ENCODE results near the gene RB1. TPM values are rescaled to one million over a fixed set of nuclear protein-coding genes. Genes with fewer than 3 reads are reported as not detected.

Gene RB1
- total and polyA plus RNA-seq, 2 donors from 2014 or later: 12.3 to 46.5 TPM

- intact Hi-C loops (cut with DNase I): no loop called here
Observed at GRCh38 chr13:48393030-48393697, 89.6 kb downstream of the RB1 start.

GRCh38 chr13:48393698-48394085 lies 90.1 kb downstream of the RB1 start:
- Histone ChIP-seq H3K4me1 (ENCODE audit: control insufficient read depth in 2 of 3, insufficient read depth in 2 of 3, low read depth in 1 of 3, low read length in 3 of 3) (peaks cover 0 to 8% (median 3%) of the 10 kb centered on the region in 3 donors), H3K4me3 (ENCODE audit: low read length in 3 of 3) (no peak overlapping the region), H3K36me3 (ENCODE audit: control insufficient read depth in 2 of 3, insufficient read depth in 3 of 3, low read length in 3 of 3) (no peaks in the 10 kb centered on the region), H3K9me3 (ENCODE audit: control insufficient read depth in 2 of 3, insufficient read depth in 1 of 3, low read length in 3 of 3) (no peaks in the 10 kb centered on the region), H3K27ac (ENCODE audit: low read depth in 2 of 2, low read length in 2 of 2) (no peak overlapping the region), H3K9ac (ENCODE audit: low read length in 3 of 3) (no peak overlapping the region), H3K27me3 (ENCODE audit: control insufficient read depth, insufficient read depth, low read length) (no peaks in the 10 kb centered on the region)
- no peak for DNase-seq
- intact Hi-C loops (cut with DNase I): no loop called here
- TF ChIP-seq CTCF (IDR thresholded peaks at IDR 0.05; ENCODE audit: borderline replicate concordance, extremely low read depth, insufficient read depth): no peak
- no peak for FAIRE-seq

More at GRCh38 chr13:48393030-48393697, 89.6 kb downstream of the RB1 start:
- Histone ChIP-seq H3K27me3 (ENCODE audit: control insufficient read depth, insufficient read depth, low read length) (no peaks in the 10 kb centered on the region), H3K9me3 (ENCODE audit: control insufficient read depth in 2 of 3, insufficient read depth in 1 of 3, low read length in 3 of 3) (no peaks in the 10 kb centered on the region), H3K27ac (ENCODE audit: low read depth in 2 of 2, low read length in 2 of 2) (no peak overlapping the region), H3K4me3 (ENCODE audit: low read length in 3 of 3) (no peak overlapping the region), H3K9ac (ENCODE audit: low read length in 3 of 3) (no peak overlapping the region), H3K36me3 (ENCODE audit: control insufficient read depth in 2 of 3, insufficient read depth in 3 of 3, low read length in 3 of 3) (no peaks in the 10 kb centered on the region), H3K4me1 (ENCODE audit: control insufficient read depth in 2 of 3, insufficient read depth in 2 of 3, low read depth in 1 of 3, low read length in 3 of 3) (peaks cover 0 to 6% (median 3%) of the 10 kb centered on the region in 3 donors)
- TF ChIP-seq CTCF (IDR thresholded peaks at IDR 0.05; ENCODE audit: borderline replicate concordance, extremely low read depth, insufficient read depth): no peak
- FAIRE-seq: no peak
- no peak for DNase-seq

- Histone ChIP-seq H3K36me3 (ENCODE audit: control insufficient read depth in 2 of 3, insufficient read depth in 3 of 3, low read length in 3 of 3) (no peaks in the 10 kb centered on the region), H3K9me3 (ENCODE audit: control insufficient read depth in 2 of 3, insufficient read depth in 1 of 3, low read length in 3 of 3) (no peaks in the 10 kb centered on the region), H3K27me3 (ENCODE audit: control insufficient read depth, insufficient read depth, low read length) (no peaks in the 10 kb centered on the region), H3K4me1 (ENCODE audit: control insufficient read depth in 2 of 3, insufficient read depth in 2 of 3, low read depth in 1 of 3, low read length in 3 of 3) (peaks cover 6 to 23% (median 14%) of the 10 kb centered on the region in 3 donors), H3K9ac (ENCODE audit: low read length in 3 of 3) (no peak overlapping the region), H3K27ac (ENCODE audit: low read depth in 2 of 2, low read length in 2 of 2) (no peak overlapping the region), H3K4me3 (ENCODE audit: low read length in 3 of 3) (no peak overlapping the region)
- intact Hi-C loops (cut with DNase I): no loop called here
- no peak for FAIRE-seq
- no peak for DNase-seq
- no peak for TF ChIP-seq CTCF (IDR thresholded peaks at IDR 0.05; ENCODE audit: borderline replicate concordance, extremely low read depth, insufficient read depth)
Observed at GRCh38 chr13:48397744-48398143, 94.2 kb downstream of the RB1 start.

Measured in kidney (tissue), 14 donors.